HAP-1 (cell line): ENCODE results near the gene ADGRL3.
A peak's percentile ranks its signal among the peaks of the same experiment; 100 is the strongest.

ENCODE experiments used
- DNase-seq, 2 experiments: peaks; one replicate each; pipeline ENCODE4 v3.0.0-alpha.2; 2016 to 2020; ENCODE audit warnings: low spot score in 2 of 2
- H3K27me3 ChIP-seq: fragments of 250-450 bp; sonication (Bioruptor Pico); 2 replicates; pipeline ENCODE4 v1.5.1; 2020; ENCODE audit warnings: low read depth, mild to moderate bottlenecking, moderate library complexity
- H3K36me3 ChIP-seq: fragments of 250-450 bp; sonication (Bioruptor Pico); replicated peaks from 2 replicates; pipeline ENCODE4 v1.5.1; 2020; ENCODE audit warnings: mild to moderate bottlenecking
- H3K4me1 ChIP-seq: fragments of 250-450 bp; sonication (Bioruptor Pico); 2 replicates; pipeline ENCODE4 v1.5.1; 2020; ENCODE audit warnings: mild to moderate bottlenecking
- H3K4me3 ChIP-seq: fragments of 250-450 bp; sonication (Bioruptor Pico); 2 replicates; pipeline ENCODE4 v1.5.1; 2020; ENCODE audit warnings: mild to moderate bottlenecking, moderate library complexity
- H3K9me3 ChIP-seq: fragments of 250-450 bp; sonication (Bioruptor Pico); 2 replicates; pipeline ENCODE4 v1.5.1; 2020; ENCODE audit warnings: mild to moderate bottlenecking, moderate library complexity
- in situ Hi-C: fragments of 300-500 bp; cut with MboI; formaldehyde crosslinking; loops from 3 replicates; pipeline ENCODE4 v1.14.3; 2020; ENCODE audit warnings: low sequenced_read_pairs, inconsistent platforms, mixed read lengths

ADGRL3 gene

DNA sequence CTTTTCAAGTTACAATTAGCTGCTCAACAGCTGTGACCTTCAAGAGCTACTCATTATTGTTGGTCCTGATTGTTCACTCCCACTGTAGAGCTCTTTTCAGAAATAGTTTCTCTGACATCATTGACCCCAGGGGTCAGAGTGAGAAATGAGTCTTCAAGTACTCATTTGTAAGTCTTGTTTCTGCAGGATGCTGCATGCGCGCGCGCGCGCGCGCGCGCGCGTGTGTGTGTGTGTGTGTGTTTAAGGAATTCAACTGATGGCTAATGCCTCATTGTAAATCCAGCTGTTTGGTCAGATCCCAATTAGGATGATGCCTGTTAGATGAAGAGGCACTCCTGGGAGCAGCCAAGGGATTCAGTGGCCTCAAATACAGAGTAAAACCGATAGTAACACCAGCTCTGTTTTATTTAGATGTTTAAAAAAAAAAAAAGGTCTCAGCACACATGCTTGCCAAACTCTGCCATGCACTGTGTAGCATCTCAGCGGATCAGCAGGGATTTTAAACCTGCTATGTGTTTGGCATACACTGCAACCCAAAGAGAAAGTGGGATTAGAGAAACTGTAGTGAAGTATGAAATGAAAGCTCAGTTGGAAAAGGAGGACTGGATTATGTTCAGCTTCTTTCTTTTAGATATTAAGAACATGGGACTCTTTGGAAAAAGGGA, 332.3 kb downstream of the ADGRL3 start:
- DNase-seq, result no peak
- Histone ChIP-seq H3K4me3 (no peak overlapping the region), H3K27me3 (no peaks in the 10 kb centered on the region), H3K9me3 (0 out of 2 replicates have a peak, but pooled peaks cover 2% of the 10 kb centered on the region), H3K4me1 (peaks cover 4% of the 10 kb centered on the region), H3K36me3 (no peaks in the 10 kb centered on the region)
- in situ Hi-C loops, result no loop called here

DNA sequence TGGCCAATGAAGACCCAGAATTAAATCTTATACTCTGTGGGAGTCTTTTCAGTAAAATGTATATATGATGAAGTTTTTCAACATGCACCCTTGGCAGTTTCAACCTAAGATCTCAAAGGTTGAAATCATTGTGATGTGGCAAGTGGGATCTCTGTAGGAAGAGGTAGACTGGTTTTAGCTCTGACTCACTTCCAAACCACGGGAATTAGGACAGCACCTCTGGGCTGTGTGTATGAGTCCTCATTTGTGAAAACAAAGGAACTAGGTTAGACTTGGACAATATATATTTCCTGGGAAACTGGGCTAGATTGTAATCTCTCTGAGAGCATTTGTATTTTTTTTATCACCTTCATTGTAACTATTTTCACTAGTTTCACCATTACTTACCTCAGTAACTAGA, 333.0 kb downstream of the ADGRL3 start:
- Histone ChIP-seq H3K27me3 (no peaks in the 10 kb centered on the region), H3K36me3 (no peaks in the 10 kb centered on the region), H3K9me3 (0 out of 2 replicates have a peak, but pooled peaks cover 2% of the 10 kb centered on the region), H3K4me3 (no peak overlapping the region), H3K4me1 (peaks cover 4% of the 10 kb centered on the region)
- no peak for DNase-seq
- in situ Hi-C loops, result no loop called here

- peaks cover 2% of the 10 kb centered on the region; the same call in 1 of the 2 replicates for H3K4me1 ChIP-seq
- H3K27me3 ChIP-seq, result no peaks in the 10 kb centered on the region
- in situ Hi-C loops, result no loop called here
- H3K4me3 ChIP-seq, result no peak overlapping the region
- H3K36me3 ChIP-seq, result no peaks in the 10 kb centered on the region
- DNase-seq, result no peak
- H3K9me3 ChIP-seq, result no peaks in the 10 kb centered on the region
Observed at GRCh38 chr4:61540944-61541343, 340.8 kb downstream of the ADGRL3 start.

GRCh38 chr4:61541459-61541858, 341.3 kb downstream of the ADGRL3 start:
- H3K36me3 ChIP-seq, result no peaks in the 10 kb centered on the region
- H3K4me1 ChIP-seq, result peaks cover 2% of the 10 kb centered on the region; the same call in 1 of the 2 replicates
- no peaks in the 10 kb centered on the region for H3K9me3 ChIP-seq
- in situ Hi-C loops, result no loop called here
- H3K27me3 ChIP-seq, result no peaks in the 10 kb centered on the region
- H3K4me3 ChIP-seq, result no peak overlapping the region
- no peak for DNase-seq

DNA sequence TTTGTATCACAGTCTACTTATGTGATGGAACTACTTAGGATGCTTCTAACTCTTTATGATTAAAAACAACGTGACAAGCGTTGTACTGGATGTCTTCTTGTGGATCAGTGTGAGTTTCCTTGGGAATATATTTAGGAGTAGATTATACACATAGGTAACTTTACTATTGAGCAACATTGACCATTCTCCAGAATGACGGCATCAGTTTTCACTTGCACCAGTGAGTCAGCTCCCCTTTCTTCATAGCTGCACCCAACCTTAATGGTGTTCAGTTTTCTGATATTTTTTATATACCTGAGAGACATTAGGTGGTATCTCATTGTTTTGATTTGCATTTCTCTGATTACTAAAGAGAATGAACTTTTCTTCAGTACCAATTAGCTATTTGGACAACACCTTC, 343.9 kb downstream of the ADGRL3 start:
- no peaks in the 10 kb centered on the region for H3K9me3 ChIP-seq
- H3K4me3 ChIP-seq, result no peak overlapping the region
- DNase-seq, result no peak
- in situ Hi-C loops, result no loop called here
- no peaks in the 10 kb centered on the region for H3K27me3 ChIP-seq
- 0 out of 2 replicates have a peak, but pooled peaks cover 2% of the 10 kb centered on the region for H3K4me1 ChIP-seq
- no peaks in the 10 kb centered on the region for H3K36me3 ChIP-seq

DNA sequence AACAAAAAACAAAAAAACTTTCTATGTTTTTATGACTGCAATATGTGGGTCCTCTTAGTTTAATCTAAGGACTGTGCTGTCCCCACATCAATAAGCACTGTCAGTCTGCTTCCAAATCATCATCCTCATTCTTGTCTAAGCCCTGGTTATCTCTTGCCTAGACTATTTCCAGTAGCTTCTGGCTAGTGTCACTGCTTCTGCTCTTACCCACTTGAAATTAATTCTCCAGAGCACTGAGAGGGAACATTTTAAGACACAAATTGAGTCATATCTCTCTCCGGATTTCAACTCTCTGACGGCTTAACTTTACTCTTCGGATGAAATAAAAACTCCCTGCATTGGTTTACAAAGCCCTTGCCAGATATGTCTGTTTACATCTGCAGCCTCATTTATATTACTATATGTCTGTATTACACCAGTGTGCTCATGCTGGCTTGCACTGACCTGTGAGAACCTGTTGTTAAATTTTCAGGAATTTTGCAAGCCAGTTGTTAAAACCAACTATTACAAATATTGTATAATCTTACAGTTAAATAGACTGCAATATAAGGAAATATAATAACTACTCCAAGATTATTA, 345.9 kb downstream of the ADGRL3 start:
- no peak for DNase-seq
- Histone ChIP-seq H3K36me3 (no peaks in the 10 kb centered on the region), H3K27me3 (no peaks in the 10 kb centered on the region), H3K9me3 (no peaks in the 10 kb centered on the region), H3K4me3 (no peak overlapping the region), H3K4me1 (0 out of 2 replicates have a peak, but pooled peaks cover 2% of the 10 kb centered on the region)
- in situ Hi-C loops, result no loop called here

DNA sequence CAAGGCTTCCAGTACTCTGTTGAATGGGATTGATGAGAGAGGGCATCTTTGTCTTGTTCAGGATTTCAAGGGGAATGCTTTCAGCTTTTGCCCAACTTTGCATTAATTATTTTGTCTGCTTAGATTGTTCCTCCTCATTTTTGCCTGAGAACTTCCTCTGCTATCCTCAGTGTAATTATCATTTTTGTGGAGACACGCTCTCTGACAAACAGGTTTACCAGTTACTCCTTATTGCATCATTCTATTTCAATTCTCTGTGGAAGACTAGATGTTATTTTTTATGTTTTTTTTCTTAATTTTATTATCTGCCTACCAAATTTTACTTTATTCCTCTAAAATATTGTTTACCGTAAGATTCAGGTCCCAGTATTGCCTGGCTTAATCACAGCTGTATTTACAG, 349.2 kb downstream of the ADGRL3 start:
- no peaks in the 10 kb centered on the region for H3K9me3 ChIP-seq
- no peaks in the 10 kb centered on the region for H3K27me3 ChIP-seq
- H3K4me3 ChIP-seq, result no peak overlapping the region
- in situ Hi-C loops, result no loop called here
- H3K4me1 ChIP-seq, result peaks cover 3% of the 10 kb centered on the region; the same call in 1 of the 2 replicates
- no peaks in the 10 kb centered on the region for H3K36me3 ChIP-seq
- DNase-seq, result no peak

DNA sequence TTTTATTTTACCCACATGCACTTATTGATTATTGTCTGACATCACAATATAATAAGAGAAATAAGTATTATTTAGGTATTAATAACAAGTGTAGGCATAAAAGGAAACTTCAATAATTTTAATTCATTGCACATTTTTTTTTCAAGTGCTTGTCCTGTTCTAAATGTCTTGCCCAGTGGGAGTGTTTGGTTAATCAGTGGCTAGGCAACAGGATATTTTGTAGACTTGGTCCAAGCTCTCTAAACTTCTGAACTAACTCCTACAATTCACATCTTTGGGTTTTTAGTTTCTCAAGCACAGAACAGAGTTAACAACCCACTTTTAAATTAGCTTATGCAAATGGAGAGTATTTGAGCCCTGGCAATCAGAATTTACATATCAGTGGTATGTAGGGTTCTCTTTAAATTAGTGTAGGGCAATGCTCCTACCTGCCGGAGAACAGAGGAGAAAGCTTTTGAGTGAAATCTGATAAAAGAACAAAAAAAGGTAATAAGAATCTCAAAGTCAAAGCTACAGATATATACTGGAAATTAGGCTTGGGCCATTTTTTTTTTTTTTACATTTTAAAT, 353.5 kb downstream of the ADGRL3 start:
- H3K4me3 ChIP-seq, result no peak overlapping the region
- DNase-seq, result no peak
- H3K27me3 ChIP-seq, result no peaks in the 10 kb centered on the region
- no peaks in the 10 kb centered on the region for H3K36me3 ChIP-seq
- peaks cover 13% of the 10 kb centered on the region for H3K4me1 ChIP-seq
- H3K9me3 ChIP-seq, result no peaks in the 10 kb centered on the region
- in situ Hi-C loops, result no loop called here

DNA sequence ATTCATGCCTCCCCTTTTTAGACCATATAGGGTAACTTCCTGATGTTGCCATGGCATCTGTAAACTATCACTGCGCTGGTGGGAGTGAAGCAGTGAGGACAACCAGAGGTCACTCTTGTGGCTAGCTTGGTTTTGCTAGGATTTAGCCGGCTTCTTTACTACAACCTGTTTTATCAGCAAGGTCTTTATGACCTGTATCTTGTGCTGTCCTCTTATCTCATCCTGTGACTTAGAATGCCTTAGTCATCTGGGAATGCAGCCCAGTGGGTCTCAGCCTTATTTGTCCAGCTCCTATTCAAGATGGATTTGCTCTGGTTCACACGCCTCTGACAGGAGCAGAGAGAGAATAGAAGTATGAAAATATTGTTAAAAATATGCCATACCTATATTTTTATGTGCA, 355.7 kb downstream of the ADGRL3 start:
- peak in 1 of 2 experiments; percentile 55 for DNase-seq
- Histone ChIP-seq H3K4me1 (peaks cover 21% of the 10 kb centered on the region), H3K27me3 (no peaks in the 10 kb centered on the region), H3K4me3 (no peak overlapping the region), H3K9me3 (no peaks in the 10 kb centered on the region), H3K36me3 (no peaks in the 10 kb centered on the region)
- in situ Hi-C loops, result no loop called here

DNA sequence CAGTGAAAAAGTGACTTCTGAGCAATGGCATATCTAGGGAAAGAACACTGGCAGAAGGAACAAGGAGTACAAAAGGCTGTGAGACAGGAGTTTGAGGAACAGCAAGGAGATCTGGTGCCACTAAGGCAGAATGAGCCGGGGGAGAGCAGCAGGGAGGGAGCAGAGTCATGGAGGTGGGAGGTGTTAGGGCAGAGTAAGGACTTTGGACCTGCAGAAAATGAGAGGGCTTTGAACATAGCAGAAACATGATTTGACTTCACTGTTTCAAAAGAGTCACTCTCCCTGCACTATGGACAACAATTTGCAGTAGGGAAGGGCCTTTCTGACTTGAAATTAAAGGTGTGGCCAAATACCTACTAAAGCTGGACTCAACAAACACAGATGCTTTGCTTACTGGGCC, 356.2 kb downstream of the ADGRL3 start:
- no peaks in the 10 kb centered on the region for H3K36me3 ChIP-seq
- no peaks in the 10 kb centered on the region for H3K9me3 ChIP-seq
- H3K27me3 ChIP-seq, result no peaks in the 10 kb centered on the region
- in situ Hi-C loops, result no loop called here
- H3K4me3 ChIP-seq, result no peak overlapping the region
- DNase-seq, result no peak
- peaks cover 21% of the 10 kb centered on the region for H3K4me1 ChIP-seq

- DNase-seq, result no peak
- in situ Hi-C loops, result no loop called here
- no peaks in the 10 kb centered on the region for H3K36me3 ChIP-seq
- H3K9me3 ChIP-seq, result no peaks in the 10 kb centered on the region
- H3K4me1 ChIP-seq, result peaks cover 18% of the 10 kb centered on the region
- no peaks in the 10 kb centered on the region for H3K27me3 ChIP-seq
- H3K4me3 ChIP-seq, result no peak overlapping the region
Observed at GRCh38 chr4:61559396-61559795, 359.3 kb downstream of the ADGRL3 start.

DNA sequence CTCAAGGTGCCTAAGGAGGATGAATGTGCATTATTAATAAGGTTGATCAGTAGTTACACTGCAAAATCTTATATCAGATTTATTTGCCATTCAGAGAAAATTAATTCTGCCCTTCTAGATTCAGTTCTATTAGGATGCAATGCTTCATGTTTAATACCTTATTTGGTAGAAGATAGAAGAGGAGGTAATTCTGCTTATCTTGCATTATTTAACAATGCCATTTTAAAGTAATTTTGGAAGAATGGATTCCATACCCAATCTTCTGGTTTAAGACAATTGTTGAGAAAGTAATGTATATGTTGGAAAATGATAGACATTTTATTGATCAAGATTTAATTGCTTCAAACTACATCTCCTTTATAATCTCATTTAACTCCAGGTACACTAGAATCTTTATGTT, 360.9 kb downstream of the ADGRL3 start:
- Histone ChIP-seq H3K4me3 (no peak overlapping the region), H3K27me3 (no peaks in the 10 kb centered on the region), H3K36me3 (no peaks in the 10 kb centered on the region), H3K9me3 (no peaks in the 10 kb centered on the region), H3K4me1 (peaks cover 11% of the 10 kb centered on the region)
- DNase-seq, result no peak
- in situ Hi-C loops, result no loop called here

DNA sequence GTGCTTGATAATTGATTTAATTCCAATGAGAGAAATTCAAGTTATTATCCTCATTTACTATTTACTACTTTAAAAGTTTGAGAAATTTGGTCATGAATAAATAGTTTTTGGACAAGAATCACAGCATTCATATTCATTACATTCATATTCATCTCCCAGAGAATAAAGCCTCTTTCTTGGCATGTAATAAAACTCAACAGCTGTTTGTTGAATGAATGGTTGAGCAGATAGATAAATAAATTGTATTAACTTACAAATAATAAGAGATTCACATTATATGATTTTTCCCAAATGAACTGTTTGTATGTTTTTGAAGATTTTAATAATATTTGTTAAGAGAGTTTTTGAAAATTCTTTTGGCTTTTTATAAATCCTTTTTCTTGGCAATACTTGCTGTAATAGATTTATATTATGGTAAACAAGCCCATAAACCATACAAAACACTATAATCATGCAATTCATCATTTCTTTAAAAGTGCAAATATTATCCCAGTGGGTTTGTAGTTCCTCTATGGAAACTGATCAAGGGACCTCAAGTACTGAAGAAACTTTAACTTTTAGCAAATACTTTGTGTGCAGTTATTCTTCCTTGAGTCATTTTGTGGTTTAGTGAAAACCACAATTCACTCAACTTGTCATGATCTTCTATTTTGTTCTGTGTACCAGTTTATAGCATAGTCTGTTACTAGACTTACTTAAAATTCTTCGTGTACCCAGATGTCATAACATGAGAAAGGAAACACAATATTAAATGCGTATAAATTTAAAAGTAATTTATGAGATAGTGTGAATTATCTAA, 371.8 kb downstream of the ADGRL3 start:
- DNase-seq, result peak in 1 of 2 experiments; percentile 49
- Histone ChIP-seq H3K27me3 (no peaks in the 10 kb centered on the region), H3K4me1 (peaks cover 19% of the 10 kb centered on the region), H3K4me3 (no peak overlapping the region), H3K9me3 (no peaks in the 10 kb centered on the region), H3K36me3 (no peaks in the 10 kb centered on the region)
- in situ Hi-C loops, result no loop called here

- Histone ChIP-seq H3K9me3 (no peaks in the 10 kb centered on the region), H3K4me1 (peaks cover 25% of the 10 kb centered on the region), H3K36me3 (no peaks in the 10 kb centered on the region), H3K27me3 (no peaks in the 10 kb centered on the region), H3K4me3 (no peak overlapping the region)
- DNase-seq, result peak in 1 of 2 experiments; percentile 67
- in situ Hi-C loops, result no loop called here
Observed at GRCh38 chr4:61575796-61576195, 375.7 kb downstream of the ADGRL3 start.
